C4-2B (cell line): Measurements from ENCODE around the gene CELSR1.

ENCODE experiments used
- H3K27ac ChIP-seq: fragments of 450-650 bp; 2 replicates; pipeline ENCODE4 v1.5.1; 2017
- ZFX ChIP-seq: fragments of 450-650 bp; IDR thresholded peaks from 2 replicates; pipeline ENCODE4 v1.6.1; 2017
- TF ChIP-seq, protein P1 (sequence below): fragments of 450-650 bp; conservative IDR thresholded peaks from 2 replicates; pipeline ENCODE4 v1.5.1; 2017; ENCODE audit warnings: mild to moderate bottlenecking

CELSR1 gene

GRCh38 chr22:46465793-46466192 is 71.6 kb downstream of the CELSR1 start:
- H3K27ac ChIP-seq: no peak overlapping the region
- TF ChIP-seq, protein P1, sequence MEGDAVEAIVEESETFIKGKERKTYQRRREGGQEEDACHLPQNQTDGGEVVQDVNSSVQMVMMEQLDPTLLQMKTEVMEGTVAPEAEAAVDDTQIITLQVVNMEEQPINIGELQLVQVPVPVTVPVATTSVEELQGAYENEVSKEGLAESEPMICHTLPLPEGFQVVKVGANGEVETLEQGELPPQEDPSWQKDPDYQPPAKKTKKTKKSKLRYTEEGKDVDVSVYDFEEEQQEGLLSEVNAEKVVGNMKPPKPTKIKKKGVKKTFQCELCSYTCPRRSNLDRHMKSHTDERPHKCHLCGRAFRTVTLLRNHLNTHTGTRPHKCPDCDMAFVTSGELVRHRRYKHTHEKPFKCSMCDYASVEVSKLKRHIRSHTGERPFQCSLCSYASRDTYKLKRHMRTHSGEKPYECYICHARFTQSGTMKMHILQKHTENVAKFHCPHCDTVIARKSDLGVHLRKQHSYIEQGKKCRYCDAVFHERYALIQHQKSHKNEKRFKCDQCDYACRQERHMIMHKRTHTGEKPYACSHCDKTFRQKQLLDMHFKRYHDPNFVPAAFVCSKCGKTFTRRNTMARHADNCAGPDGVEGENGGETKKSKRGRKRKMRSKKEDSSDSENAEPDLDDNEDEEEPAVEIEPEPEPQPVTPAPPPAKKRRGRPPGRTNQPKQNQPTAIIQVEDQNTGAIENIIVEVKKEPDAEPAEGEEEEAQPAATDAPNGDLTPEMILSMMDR: no peak
- TF ChIP-seq ZFX: no peak

GRCh38 chr22:46465345-46465720 is 72.1 kb downstream of the CELSR1 start:
- TF ChIP-seq, protein P1: no peak
- TF ChIP-seq ZFX: no peak
- no peak overlapping the region for H3K27ac ChIP-seq

DNA sequence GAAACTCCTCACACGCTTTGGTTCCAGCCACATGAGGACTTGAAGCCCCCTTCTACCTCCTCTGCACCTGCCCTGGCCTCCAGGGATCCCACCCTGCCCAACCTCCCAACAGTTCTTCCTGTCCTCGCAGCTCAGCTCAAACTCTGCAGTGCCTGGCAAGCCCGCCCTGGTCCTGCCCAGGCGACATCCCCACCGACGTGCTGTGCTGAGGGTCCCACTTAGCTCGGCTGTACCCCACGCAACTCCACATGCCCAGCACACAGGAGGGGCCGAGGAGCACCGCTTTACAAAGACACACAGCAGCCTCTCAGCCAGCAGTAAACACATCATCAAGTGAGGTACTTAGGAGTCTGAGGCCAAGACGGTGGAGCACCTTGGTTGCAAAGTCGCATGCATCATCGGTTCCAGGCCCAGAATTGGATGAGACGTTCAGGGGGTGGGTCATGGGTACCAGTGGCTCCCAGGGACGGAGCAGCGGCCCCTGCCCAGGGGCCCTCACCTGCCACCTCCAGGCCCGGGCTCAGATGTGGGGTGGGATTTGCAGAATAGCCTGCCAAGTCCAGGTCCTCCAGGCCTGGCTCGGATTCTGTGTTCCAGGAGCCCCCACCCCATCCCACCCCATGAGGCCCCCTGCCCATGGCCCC is 72.6 kb downstream of the CELSR1 start:
- H3K27ac ChIP-seq: no peak overlapping the region
- no peak for TF ChIP-seq ZFX
- TF ChIP-seq, protein P1: no peak

GRCh38 chr22:46464296-46464695 is 73.1 kb downstream of the CELSR1 start:
- TF ChIP-seq, protein P1: no peak
- TF ChIP-seq ZFX: no peak
- no peak overlapping the region for H3K27ac ChIP-seq

DNA sequence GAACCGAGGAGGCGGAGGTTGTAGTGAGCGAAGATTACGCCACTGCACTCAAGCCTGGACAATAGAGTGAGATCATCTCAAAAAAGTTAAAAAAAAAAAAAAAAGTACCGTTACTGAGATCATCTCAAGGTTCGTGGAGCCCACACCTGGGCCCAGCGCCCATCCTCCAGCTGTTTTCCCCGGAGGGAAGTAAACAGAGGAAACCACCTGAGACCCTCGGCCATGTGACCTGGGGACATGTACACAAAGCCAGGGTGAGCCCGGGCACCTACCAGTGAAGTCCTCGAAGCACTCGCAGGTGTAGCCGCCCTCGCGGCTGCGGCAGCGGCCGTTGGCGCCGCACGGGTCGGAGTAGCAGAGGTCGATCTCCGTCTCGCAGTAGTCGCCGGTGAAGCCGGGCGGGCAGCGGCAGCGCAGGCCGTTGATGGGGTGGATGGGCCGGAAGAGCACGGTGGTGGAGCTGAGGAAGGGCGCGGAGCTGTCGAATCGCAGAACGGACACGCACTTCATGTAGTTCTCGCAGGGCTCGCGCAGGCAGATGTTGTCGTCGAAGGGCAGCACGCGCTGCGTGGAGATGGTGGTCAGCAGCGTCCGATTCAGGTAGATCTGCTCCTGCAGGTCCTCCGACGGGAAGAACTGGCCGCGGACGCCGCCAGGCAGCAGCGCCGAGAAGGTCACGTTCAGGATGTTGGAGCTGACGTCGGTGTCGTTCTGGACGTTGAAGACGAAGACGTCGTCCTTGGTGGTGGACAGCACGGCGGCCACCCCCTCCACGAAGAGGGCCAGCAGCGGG is 73.8 kb downstream of the CELSR1 start:
- TF ChIP-seq, protein P1: no peak
- no peak for TF ChIP-seq ZFX
- H3K27ac ChIP-seq: no peak overlapping the region

DNA sequence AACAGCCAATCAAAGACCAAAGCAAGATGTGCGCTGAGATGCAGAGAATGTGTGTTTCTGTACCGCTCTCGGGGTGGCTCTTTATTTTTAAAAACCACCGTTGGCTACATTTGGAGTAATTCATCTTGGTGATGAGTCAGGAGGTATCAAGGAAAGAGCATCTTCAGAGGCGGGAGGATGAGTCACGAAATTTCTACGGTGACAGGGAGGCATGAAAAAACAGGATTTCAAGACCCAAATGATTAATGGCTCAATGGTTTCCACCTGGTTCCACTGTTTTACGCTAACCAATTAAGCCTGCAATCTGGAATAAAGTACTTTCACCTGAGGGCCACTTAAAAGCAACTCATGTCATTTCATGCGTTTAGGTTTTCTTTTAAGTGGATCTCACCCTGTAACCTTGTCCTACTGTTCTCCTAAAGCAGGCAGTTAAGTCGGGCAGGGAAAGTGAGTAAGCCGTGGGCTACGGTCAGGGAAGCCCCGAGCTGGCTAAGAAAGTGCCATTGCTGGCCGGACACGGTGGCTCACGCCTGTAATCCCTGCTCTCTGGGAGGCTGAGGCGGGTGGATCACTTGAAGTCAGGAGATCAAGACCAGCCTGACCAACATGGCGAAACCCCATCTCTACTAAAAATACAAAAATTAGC is 74.6 kb downstream of the CELSR1 start:
- TF ChIP-seq, protein P1: no peak
- no peak for TF ChIP-seq ZFX
- no peak overlapping the region for H3K27ac ChIP-seq
